NCI-H2227 (cell line): ENCODE measurements around the gene LDB2.

Experiments used
- DNase-seq: peaks from one replicate; lab custom pipeline; 2025; ENCODE audit not compliant: unreplicated experiment; lab: John Stamatoyannopoulos, UW

LDB2 gene

DNA sequence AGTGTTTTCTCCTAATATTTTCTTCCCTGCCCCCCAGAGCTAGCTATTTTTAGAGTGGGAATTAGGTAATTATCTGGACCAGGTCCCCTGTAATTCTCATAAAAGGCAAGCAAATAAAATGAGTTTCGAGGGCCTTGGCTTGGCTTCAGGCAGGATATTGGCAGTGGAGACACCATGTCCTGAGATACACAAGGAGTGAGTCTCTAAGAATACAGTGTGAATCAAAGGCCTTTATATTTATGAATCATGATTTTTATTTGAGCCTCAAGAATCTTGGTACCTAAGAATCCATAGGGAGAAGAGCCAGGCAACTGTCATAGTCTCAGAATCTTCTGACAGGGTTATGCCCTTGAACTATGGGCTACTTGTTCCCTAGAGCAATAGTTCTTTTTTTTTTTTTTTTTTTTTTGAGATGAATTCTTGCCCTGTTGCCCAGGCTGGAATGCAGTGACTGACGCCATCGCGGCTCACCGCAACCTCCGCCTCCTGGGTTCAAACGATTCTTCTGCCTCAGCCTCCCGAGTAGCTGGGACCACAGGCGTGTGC lies 205.4 kb downstream of the LDB2 start:
- no peak for DNase-seq

DNA sequence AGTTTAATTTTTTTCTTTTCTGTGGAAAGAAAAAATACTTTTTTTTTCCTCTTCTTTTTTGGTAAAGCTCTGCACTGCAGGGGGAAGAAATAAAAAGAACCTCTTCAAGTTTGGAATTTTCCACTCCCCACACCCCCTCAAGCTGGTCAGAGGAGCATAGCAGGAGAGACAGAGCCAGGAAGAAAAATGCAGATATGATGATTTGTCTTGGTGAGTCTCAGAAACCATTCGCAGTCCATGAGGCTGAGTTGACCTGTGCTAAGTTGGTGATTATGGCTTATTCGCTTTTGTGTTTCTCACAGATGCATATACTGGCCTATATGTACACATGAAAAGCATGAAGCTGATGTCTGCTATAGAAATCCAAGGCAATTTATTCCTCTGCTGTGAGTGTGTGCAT lies 205.9 kb downstream of the LDB2 start:
- DNase-seq = no peak

DNA sequence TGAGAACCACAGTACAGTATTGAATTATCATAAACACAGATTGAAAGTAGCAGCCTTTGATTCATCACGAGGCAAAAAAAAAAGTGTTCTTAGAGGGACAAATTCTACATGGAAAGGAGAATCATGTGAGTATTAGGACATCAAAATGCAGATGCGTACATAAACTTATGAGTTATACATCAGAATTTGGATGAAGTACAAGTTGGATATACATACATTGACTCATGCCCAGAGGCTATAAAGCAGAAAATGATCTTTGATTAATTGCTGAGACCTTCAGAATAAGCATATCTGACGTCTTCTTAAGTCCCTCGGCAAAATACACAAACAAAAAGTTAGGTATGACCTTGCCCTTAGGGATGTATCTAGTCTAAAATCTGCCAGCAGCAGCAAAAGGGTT lies 206.4 kb downstream of the LDB2 start:
- DNase-seq = no peak

- DNase-seq = no peak
Observed at GRCh38 chr4:16691450-16691849, 207.0 kb downstream of the LDB2 start.

DNA sequence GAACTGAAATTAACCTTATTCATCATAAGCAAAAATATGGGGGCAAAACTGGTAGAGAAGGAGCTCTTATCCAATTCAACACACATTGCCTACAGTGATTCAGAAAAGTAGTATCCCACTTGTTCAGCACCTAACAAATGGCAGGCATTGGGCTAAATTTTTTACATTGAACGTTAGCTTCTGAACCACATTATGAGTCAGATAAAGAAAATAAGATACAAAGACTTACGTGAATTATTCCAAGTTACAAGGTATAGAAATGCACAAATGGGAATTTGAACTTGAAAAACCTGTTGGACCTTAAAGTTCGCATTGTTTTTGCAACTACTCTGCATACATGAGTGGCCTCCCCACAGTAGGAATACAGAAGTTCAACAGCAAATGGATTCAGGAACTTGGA lies 210.6 kb downstream of the LDB2 start:
- no peak for DNase-seq

- no peak for DNase-seq
Observed at GRCh38 chr4:16687011-16687410, 211.4 kb downstream of the LDB2 start.

DNA sequence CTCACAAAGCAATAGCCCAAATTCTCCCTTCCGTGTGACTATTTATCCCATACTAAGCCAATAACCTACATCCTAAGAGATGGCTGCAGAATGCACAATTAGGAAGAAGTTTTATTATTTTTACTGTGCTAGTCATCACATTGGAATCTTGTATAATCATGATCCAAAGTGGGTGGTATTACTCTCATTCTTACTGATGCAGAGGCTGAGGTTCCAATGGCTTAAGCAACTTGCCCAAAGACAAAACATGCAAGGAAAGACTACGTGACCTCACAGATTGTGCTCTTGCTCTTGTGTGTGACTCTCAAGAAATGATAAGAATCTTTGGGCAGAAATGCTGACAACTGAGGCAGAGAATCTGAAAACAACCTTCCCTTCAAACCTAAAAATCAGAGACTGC lies 212.2 kb downstream of the LDB2 start:
- no peak for DNase-seq

DNA sequence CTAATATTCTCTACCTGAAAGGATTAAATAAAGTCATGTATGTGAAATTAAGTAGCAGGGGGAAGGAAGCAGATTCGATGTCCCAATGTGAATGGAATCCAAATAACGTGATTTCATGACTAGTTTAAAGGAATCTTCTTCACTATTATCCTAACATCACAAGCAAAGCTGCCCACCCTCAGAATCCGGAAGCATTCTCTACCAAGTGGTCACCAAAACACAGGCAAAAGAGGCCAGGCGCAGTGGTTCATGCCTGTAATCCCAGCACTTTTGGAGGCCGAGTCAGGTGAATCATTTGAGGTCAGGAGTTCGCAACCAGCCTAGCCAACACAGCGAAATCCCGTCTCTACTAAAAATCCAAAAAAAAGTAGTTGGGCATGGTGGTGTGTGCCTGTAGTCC lies 212.9 kb downstream of the LDB2 start:
- DNase-seq = no peak

GRCh38 chr4:16684935-16685334 lies 213.5 kb downstream of the LDB2 start:
- no peak for DNase-seq

- no peak for DNase-seq
Observed at GRCh38 chr4:16684097-16684496, 214.3 kb downstream of the LDB2 start.

DNA sequence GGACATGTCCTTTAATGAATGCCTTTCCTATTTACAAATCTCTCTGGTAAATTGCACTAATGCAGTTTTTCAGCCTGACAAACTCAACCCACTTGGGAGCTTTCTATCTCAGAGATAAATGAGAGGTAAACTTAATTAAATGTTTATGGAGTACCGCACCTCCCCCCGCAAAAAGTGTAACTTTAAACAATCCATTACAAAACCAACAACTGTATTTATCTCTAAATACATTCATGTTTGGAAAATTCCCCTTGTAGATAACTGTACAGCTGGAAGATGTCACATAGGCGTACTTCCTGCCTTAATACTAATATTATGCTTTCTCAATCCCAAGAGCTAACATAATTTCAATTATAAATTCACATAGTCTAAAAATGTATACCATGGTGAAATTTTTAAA lies 215.5 kb downstream of the LDB2 start:
- DNase-seq = no peak

- DNase-seq = no peak
Observed at GRCh38 chr4:16677001-16677944, 221.2 kb downstream of the LDB2 start.

GRCh38 chr4:16676230-16676770 lies 222.1 kb downstream of the LDB2 start:
- DNase-seq = no peak

DNA sequence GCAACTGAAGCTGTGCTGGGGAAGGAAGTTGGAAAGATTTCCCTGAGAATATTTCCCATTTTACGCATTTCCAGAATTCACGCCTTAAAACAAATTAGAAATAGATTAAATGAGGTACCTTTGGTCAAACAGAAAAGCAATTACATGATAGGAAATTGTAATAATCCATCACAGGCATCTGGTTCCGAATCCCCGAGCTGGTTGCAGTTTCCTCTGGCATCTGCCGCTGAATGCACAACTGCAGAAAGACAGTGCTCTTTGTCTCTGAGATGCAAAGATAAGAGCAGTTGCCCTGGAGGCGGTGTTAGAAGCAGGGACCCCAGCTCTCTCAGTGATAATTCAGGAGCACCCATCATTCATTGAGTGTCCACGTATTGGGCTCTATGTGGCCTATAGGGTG lies 224.4 kb downstream of the LDB2 start:
- DNase-seq = no peak

- DNase-seq = no peak
Observed at GRCh38 chr4:16672421-16672820, 226.0 kb downstream of the LDB2 start.

GRCh38 chr4:16671741-16672140 lies 226.7 kb downstream of the LDB2 start:
- no peak for DNase-seq

DNA sequence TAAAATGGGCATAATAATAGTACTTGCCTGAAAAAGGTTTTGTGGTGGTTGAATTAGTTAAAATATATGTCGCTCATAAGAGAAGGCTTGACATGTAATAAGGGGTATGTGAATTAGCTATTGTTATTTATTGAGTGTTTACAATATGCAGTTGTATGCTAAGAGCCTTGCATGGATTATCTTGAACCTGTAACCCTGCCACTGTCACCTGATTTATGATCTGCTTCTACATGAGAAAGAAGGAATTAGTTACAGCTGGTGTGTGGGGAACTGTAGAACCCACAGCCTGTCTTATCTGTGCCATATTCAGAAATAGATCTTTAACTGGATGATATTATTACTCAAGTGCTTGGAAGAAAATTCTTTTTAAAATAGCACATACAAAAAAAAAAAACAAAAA lies 227.7 kb downstream of the LDB2 start:
- no peak for DNase-seq

DNA sequence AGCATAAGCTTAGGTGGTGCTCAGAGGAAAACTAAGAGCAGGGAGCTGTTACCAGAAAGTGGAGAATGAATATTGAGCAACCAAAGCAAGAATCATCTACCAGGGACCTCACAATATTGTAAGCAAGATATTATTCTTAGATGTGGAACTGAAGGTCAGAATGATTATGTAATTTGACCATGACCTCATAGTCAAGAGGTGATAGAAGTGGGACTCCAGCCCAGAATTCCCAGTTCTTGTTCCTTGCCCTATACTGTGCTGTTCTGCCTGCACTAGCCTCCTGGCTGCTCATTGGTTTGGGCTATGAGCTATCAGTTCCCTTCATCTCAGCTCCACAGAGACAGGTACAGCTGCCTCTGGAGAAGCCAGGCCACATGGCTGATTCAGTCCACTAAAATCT lies 229.4 kb downstream of the LDB2 start:
- no peak for DNase-seq

- DNase-seq = no peak
Observed at GRCh38 chr4:16668488-16668887, 230.0 kb downstream of the LDB2 start.

DNA sequence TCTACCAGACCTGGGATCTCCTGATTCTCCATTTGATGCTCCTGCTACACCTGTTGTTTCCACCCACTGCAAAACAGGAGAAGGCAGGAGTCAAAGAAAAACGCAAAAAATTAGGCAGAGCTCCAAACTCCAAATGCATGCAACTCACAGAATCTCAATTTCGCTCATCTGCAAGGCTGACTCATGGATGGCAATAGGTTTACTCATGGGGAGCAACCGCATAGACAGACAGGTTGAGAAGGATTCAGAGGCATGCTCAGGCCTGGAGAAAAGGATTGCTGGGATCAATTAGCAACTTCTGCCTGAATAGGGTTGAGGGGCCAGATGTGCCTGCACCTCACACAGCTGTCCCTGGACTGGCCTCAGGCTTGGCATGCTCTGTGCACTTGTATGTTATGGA lies 231.0 kb downstream of the LDB2 start:
- DNase-seq = no peak

DNA sequence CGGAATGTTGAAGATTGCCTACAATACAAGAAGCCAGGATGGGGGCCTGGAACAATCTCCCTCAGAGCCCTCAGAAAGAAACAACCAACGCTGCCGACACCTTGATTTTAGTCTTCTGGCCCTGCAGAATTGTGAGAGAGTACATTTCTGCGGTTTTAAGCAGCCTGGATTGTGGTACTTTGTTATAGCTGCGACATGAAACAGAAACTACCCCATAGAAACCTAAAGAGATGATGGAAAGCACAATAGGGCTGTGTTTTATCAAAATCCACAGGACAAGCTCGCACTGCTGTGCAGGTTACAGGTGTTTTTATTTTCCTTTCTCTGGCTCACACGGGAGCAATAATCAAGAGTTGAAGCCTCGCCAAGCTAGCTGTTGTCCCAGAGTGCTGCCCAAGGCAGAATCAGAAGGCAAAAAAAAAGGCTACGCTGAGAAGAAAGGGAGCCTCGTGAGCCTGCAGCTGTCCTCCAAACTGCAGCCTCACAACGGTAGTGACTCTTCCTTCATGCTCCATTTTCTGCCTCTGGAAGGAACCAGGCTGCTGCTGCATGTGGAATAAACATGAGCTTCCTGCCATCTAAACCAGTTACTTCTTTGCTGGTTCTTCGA lies 232.4 kb downstream of the LDB2 start:
- no peak for DNase-seq

GRCh38 chr4:16663732-16664131 lies 234.7 kb downstream of the LDB2 start:
- no peak for DNase-seq
